GM12878 (cell line): ENCODE results near the gene SLC9A7.

Experiments
- ASH2L ChIP-seq: fragments of 300-600, 200-600 bp; sonication (generic); IDR thresholded peaks from 2 replicates; pipeline ENCODE4 v1.6.1; 2017; ENCODE audit warnings: low read depth, mild to moderate bottlenecking, borderline replicate concordance
- ESRRA ChIP-seq: IDR thresholded peaks from 2 replicates; pipeline ENCODE4 v1.6.1; 2012; ENCODE audit warnings: mild to moderate bottlenecking, low read length, improper control_type of control experiment
- ETV6 ChIP-seq, 2 experiments: fragments of 450-650 bp in 1 of 2; IDR thresholded peaks in 1 of 2; conservative IDR thresholded peaks in 1 of 2; 2 replicates each; pipeline ENCODE4 v1.6.1; 2014; ENCODE audit warnings: antibody characterized with exemption in 1 of 2, borderline replicate concordance in 1 of 2, low read depth in 1 of 2, mild to moderate bottlenecking in 1 of 2, moderate library complexity in 1 of 2
- EZH2 ChIP-seq: IDR thresholded peaks from 2 replicates; pipeline ENCODE4 v1.6.1; 2012; ENCODE audit warnings: low read depth, mild to moderate bottlenecking, control low read depth, inconsistent platforms, low read length, borderline replicate concordance; ENCODE audit not compliant: control insufficient read depth
- HDAC2 ChIP-seq: fragments of 200-600 bp; sonication (generic); IDR thresholded peaks from 2 replicates; pipeline ENCODE4 v1.6.1; 2017
- NFYB ChIP-seq: IDR thresholded peaks from 2 replicates; pipeline ENCODE4 v1.6.1; 2011; ENCODE audit warnings: low read depth, mild to moderate bottlenecking, low read length, improper control_type of control experiment, moderate library complexity; ENCODE audit not compliant: insufficient read depth
- NR2F1 ChIP-seq: fragments of 450-650 bp; conservative IDR thresholded peaks from 2 replicates; pipeline ENCODE4 v1.6.1; 2017; ENCODE audit warnings: mild to moderate bottlenecking
- RCOR1 ChIP-seq: conservative IDR thresholded peaks from 2 replicates; pipeline ENCODE4 v1.6.1; 2012; ENCODE audit warnings: low read depth, low read length, improper control_type of control experiment
- ZBED1 ChIP-seq: IDR thresholded peaks from 2 replicates; pipeline ENCODE4 v1.6.1; 2016; ENCODE audit warnings: borderline replicate concordance
- ZSCAN29 ChIP-seq: fragments of 450-650 bp; IDR thresholded peaks from 2 replicates; pipeline ENCODE4 v1.6.1; 2017; ENCODE audit warnings: mild to moderate bottlenecking, moderate library complexity
- TF ChIP-seq, protein P1 (sequence below), 3 experiments: IDR thresholded peaks in 2 of 3; conservative IDR thresholded peaks in 1 of 3; 2 replicates each; pipeline ENCODE4 v1.5.1; 2011; ENCODE audit warnings: low read depth in 3 of 3, low read length in 3 of 3, mild to moderate bottlenecking in 3 of 3, control low read depth in 2 of 3, moderate library complexity in 2 of 3, inconsistent platforms in 1 of 3, mixed read lengths in 1 of 3; ENCODE audit not compliant: control insufficient read depth in 2 of 3, insufficient read depth in 1 of 3; ENCODE audit errors: extremely low read depth in 1 of 3

DNA sequence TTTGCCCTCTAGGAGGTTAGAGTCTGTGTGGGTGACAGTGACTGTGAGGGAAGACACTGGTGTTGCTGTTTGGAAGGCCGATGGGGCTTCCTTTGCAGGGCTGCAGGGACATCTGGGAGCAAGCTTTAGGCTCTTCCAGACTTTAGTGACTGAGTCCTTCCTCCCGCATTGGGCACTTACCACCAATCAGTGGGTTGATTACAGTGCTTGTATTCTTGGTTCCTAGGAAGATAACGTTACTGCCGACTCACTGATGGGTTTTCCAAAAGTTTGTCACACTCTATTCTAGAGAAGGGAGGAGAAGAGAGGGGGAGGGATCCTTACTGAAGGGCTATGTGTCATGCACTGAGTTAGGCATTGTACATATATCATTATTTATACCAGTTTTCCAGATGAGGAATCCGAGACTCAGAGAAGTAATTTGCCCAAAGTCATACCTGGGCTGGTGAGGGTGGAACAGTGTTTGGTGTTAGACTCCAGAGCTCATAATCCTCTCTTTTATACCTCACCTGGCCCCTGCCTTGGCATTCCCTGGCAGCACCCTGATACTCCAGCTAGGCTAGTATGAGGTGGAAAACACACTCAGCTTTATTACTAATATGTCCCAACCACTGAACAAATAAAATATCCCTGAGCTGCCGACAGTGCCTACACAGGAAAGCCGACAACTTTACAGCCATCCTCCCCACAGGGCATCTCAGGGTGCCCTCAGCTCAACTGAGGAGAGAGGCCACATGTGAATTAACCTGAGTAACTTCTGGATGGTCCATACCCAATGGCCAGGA lies 181.5 kb downstream of the SLC9A7 start:
- TF ChIP-seq ESRRA = no peak
- TF ChIP-seq EZH2 = no peak
- TF ChIP-seq NR2F1 = no peak
- TF ChIP-seq RCOR1 = no peak
- TF ChIP-seq ASH2L = no peak
- TF ChIP-seq ETV6 (conservative IDR thresholded peaks at IDR 0.05 in 1 of 2, IDR thresholded peaks at IDR 0.05 in 1 of 2; ENCODE audit: borderline replicate concordance in 1 of 2, low read depth in 1 of 2) = no peak
- TF ChIP-seq HDAC2 = no peak
- TF ChIP-seq, protein P1, sequence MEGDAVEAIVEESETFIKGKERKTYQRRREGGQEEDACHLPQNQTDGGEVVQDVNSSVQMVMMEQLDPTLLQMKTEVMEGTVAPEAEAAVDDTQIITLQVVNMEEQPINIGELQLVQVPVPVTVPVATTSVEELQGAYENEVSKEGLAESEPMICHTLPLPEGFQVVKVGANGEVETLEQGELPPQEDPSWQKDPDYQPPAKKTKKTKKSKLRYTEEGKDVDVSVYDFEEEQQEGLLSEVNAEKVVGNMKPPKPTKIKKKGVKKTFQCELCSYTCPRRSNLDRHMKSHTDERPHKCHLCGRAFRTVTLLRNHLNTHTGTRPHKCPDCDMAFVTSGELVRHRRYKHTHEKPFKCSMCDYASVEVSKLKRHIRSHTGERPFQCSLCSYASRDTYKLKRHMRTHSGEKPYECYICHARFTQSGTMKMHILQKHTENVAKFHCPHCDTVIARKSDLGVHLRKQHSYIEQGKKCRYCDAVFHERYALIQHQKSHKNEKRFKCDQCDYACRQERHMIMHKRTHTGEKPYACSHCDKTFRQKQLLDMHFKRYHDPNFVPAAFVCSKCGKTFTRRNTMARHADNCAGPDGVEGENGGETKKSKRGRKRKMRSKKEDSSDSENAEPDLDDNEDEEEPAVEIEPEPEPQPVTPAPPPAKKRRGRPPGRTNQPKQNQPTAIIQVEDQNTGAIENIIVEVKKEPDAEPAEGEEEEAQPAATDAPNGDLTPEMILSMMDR (IDR thresholded peaks at IDR 0.05 in 2 of 3, conservative IDR thresholded peaks at IDR 0.05 in 1 of 3; ENCODE audit: control insufficient read depth in 2 of 3, extremely low read depth in 1 of 3, insufficient read depth in 1 of 3, low read depth in 3 of 3, low read length in 3 of 3) = no peak
- no peak for TF ChIP-seq ZSCAN29
- TF ChIP-seq NFYB = no peak
- TF ChIP-seq ZBED1 = no peak
